ACC112 (cell line): ENCODE data around the gene CCK.

Experiments
- H2AFZ ChIP-seq: fragments of 200-600 bp; sonication (generic); one replicate; pipeline ENCODE4 v1.6.0; 2017; ENCODE audit warnings: antibody characterized with exemption, low read length; ENCODE audit not compliant: unreplicated experiment
- H3K27ac ChIP-seq: fragments of 200-600 bp; sonication (generic); 2 replicates; pipeline ENCODE4 v1.5.1; 2014; ENCODE audit warnings: low read depth, mild to moderate bottlenecking, antibody characterized with exemption, low read length, moderate library complexity
- H3K27me3 ChIP-seq: fragments of 200-600 bp; sonication (generic); 2 replicates; pipeline ENCODE4 v1.6.1; 2014; ENCODE audit warnings: mild to moderate bottlenecking, antibody characterized with exemption, low read length, moderate library complexity, mixed read lengths; ENCODE audit not compliant: insufficient read depth
- H3K36me3 ChIP-seq: fragments of 200-600 bp; sonication (generic); 2 replicates; pipeline ENCODE4 v1.6.1; 2016; ENCODE audit warnings: mild to moderate bottlenecking, antibody characterized with exemption, low read length, moderate library complexity, mixed read lengths; ENCODE audit not compliant: insufficient read depth
- H3K4me1 ChIP-seq: fragments of 200-600 bp; sonication (generic); one replicate; pipeline ENCODE4 v1.6.1; 2016; ENCODE audit warnings: low read length, mixed read lengths; ENCODE audit not compliant: insufficient read depth, unreplicated experiment, control insufficient read depth
- H3K4me3 ChIP-seq: fragments of 200-600 bp; sonication (generic); 2 replicates; pipeline ENCODE4 v1.5.1; 2014; ENCODE audit warnings: mild to moderate bottlenecking, low read depth, low read length
- H3K79me2 ChIP-seq: fragments of 200-600 bp; sonication (generic); one replicate; pipeline ENCODE4 v1.6.0; 2016; ENCODE audit warnings: low read length; ENCODE audit not compliant: control insufficient read depth, unreplicated experiment, insufficient read depth

The CCK gene

DNA sequence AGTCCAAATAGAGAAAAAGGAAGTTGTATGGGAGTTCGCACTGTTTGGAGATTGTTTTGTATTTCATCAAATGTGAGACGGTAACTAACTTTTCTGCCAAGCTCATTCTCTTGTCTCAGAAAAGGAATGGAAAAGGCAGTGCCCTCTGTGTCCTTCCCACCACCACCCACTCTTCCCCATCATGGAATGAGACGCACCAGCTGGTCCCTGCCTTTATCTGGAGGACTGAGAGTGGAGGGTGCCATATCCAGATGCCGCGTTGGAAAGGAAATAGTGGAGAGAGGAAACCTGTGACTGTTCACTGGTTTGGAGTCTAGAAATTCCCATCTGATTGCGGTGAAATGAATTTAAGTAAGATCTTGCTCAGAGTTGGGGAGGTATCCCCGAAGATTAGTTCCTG is 3.7 kb upstream of the CCK start:
- Histone ChIP-seq H3K4me1 (no peaks in the 10 kb centered on the region), H3K27me3 (peaks cover 84% of the 10 kb centered on the region), H3K27ac (no peak overlapping the region), H2AFZ (no peak overlapping the region), H3K36me3 (no peaks in the 10 kb centered on the region), H3K4me3 (no peak overlapping the region), H3K79me2 (no peaks in the 10 kb centered on the region)

GRCh38 chr3:42267878-42268277 is 1.9 kb upstream of the CCK start:
- peaks cover 4% of the 10 kb centered on the region for H3K4me1 ChIP-seq
- no peaks in the 10 kb centered on the region for H3K36me3 ChIP-seq
- H3K4me3 ChIP-seq: no peak overlapping the region
- no peak overlapping the region for H3K27ac ChIP-seq
- no peaks in the 10 kb centered on the region for H3K79me2 ChIP-seq
- peaks cover 96% of the 10 kb centered on the region for H3K27me3 ChIP-seq
- H2AFZ ChIP-seq: no peak overlapping the region

GRCh38 chr3:42265059-42265991 is 660 bp downstream of the CCK start:
- Histone ChIP-seq H3K79me2 (no peaks in the 10 kb centered on the region), H3K4me3 (peak overlapping the region; percentile 47; the same call in 1 of the 2 replicates), H3K27ac (no peak overlapping the region), H3K4me1 (peaks cover 6% of the 10 kb centered on the region), H3K27me3 (peaks cover 87% of the 10 kb centered on the region), H3K36me3 (no peaks in the 10 kb centered on the region), H2AFZ (no peak overlapping the region)

DNA sequence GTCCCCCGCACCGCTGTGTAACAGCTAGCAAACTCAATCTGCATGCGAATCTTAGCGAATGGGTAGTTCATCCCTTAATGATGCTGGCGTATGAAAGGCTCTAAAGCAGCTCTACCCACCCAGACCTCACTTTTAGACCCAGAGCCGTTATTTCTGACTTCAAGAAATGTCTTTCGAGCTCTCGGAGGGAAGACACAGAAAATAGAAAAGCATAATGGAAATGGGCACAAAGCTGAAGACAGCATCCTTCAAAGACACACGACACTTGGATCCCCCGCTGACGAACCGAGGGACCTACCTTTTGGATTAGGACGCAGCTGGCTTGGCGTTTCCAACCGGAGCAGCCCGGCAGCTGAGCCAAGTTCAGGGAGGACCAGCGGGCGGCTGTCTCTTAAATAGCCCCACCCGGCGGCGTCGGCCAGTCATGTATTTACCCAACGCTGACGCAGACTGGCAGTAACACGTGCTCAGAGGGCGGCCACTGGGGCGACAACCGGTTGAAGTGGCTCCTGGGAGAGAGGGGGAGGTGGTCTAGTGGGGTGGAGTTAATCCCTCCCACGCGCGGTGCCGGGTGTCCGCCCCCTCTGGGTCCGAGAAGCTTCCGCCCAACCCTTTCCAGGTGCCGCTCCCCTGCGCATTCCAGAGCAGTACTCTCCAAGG is 1.5 kb downstream of the CCK start:
- H3K4me1 ChIP-seq: peaks cover 6% of the 10 kb centered on the region
- no peaks in the 10 kb centered on the region for H3K79me2 ChIP-seq
- no peaks in the 10 kb centered on the region for H3K36me3 ChIP-seq
- no peak overlapping the region for H3K27ac ChIP-seq
- peak overlapping the region; percentile 47; the same call in 1 of the 2 replicates for H3K4me3 ChIP-seq
- peaks cover 85% of the 10 kb centered on the region for H3K27me3 ChIP-seq
- no peak overlapping the region for H2AFZ ChIP-seq

DNA sequence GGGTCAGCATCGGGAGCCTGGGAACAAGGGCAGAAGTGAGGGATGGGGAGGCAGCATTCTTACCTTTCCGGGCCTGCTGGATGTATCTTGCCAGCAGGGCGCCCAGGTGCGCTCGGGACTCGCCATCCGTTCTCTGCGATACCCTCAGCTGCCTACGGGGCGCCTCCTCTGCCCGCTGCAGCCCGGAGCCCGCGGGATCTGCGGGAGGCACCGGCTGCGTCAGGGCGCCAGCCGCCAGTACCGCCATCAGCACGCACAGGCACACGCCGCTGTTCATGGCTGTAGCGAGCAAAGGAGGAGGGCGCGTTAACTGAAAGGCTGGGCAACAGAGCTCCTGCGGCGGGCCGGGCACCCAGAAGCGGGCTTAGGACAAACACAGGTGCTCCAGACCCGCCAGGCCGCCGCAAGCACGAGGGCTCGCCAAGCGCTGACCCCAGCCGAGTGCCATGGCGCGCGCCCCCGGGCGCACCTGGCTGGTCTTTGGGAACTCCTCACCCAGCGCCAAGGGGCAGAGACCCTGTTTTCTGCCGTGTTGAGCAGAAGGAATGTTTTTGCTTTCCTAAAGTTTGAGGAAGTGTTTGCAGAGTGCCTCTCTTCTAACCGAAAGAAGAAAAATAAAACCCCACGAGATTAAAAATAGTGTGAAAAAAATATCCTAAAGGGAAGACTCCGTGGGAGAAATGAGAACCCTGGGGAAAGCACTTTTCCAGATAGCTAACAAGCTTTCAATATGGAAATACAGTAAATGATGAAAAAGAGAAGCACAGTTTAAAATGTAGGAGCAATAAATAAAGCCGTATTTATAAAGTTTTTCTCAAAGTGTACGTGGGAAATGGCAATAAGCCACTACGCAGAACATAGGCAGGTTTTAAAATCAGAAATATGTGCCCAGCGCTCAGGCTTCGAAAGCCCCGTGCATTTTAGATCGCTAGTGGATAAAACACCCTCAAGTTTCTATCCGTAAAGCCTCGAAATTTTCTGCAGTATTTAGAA is 2.3 kb downstream of the CCK start:
- peaks cover 6% of the 10 kb centered on the region for H3K4me1 ChIP-seq
- H2AFZ ChIP-seq: no peak overlapping the region
- peaks cover 76% of the 10 kb centered on the region for H3K27me3 ChIP-seq
- H3K79me2 ChIP-seq: no peaks in the 10 kb centered on the region
- H3K27ac ChIP-seq: no peak overlapping the region
- H3K36me3 ChIP-seq: no peaks in the 10 kb centered on the region
- H3K4me3 ChIP-seq: peak overlapping the region; percentile 38; the same call in 1 of the 2 replicates

DNA sequence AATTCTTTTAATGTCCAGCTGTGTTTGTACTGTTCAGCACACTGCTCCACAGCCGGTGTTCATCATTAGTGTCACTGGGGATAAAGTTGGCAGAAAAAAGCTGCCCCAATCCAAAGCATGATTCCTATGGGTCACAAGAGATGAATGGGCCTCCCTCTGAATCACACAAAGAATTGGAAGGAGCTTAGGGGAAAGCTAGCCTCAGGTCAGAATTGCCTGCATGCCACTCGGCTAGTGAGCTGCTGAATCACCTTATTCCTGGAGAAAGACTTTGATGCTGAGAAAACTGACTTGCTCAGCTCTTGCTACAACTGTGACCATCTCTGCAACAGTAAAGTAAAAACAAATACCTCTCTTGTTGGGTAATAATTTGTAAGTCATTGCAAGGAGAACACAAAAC is 3.5 kb downstream of the CCK start:
- H2AFZ ChIP-seq: no peak overlapping the region
- H3K79me2 ChIP-seq: no peaks in the 10 kb centered on the region
- H3K4me1 ChIP-seq: peaks cover 6% of the 10 kb centered on the region
- H3K4me3 ChIP-seq: no peak overlapping the region
- no peak overlapping the region for H3K27ac ChIP-seq
- H3K27me3 ChIP-seq: peaks cover 68% of the 10 kb centered on the region
- no peaks in the 10 kb centered on the region for H3K36me3 ChIP-seq

DNA sequence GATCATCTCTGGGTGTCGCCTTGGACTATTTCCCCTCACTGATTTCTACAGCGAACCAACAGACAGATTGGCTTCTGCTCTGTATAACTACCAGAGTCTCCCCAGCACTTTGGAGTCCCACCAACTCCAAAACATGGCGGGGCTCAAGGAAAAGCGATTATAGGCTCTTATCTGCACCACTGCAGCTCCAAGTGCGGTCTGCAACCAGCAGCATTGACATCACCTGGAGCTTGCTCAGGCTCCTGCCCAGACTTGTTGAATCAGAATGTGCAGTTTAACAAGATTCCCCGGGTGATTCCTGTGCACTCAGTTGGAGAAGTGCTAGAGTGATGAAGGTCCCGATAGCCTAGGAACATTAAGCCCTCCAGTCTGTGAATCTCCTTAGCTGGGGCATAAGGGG is 9.0 kb downstream of the CCK start:
- Histone ChIP-seq H3K79me2 (no peaks in the 10 kb centered on the region), H3K4me3 (no peak overlapping the region), H3K27me3 (peaks cover 23% of the 10 kb centered on the region), H3K4me1 (peaks cover 20% of the 10 kb centered on the region), H2AFZ (no peak overlapping the region), H3K36me3 (no peaks in the 10 kb centered on the region), H3K27ac (no peak overlapping the region)

DNA sequence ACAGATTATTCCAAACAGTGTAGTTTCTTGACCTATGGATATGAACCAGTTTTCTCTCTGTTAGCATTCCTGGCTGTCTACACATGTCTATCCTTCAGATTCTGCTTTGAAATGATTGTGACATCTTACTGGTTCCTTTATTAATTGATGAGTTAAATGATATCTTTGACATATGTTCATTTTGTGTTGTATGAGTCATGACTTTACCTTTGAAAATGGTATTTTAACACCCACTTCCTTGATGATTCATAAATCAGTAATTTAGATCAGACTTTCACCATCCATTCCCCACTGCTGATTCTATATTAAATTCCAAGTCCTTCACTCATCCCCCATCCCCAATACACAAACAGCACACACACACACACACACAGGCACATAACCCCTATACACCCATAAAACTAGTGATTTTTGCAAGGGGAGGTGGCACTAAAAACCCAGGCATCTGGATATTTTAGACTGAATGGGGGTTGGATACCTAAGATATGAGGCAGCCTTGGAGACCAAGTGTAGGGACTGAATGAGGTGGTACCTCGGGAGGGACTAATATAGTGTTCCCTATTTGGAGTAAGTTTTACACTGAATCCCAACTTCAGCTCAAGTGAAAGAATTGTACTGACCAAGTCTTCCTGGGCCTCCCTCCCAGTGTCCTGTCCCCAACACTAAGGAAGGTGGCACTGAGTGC is 9.7 kb downstream of the CCK start:
- H3K79me2 ChIP-seq: no peaks in the 10 kb centered on the region
- H3K36me3 ChIP-seq: no peaks in the 10 kb centered on the region
- H3K27ac ChIP-seq: no peak overlapping the region
- peak overlapping the region; percentile 5; the same call in 1 of the 2 replicates for H3K4me3 ChIP-seq
- H3K4me1 ChIP-seq: peaks cover 20% of the 10 kb centered on the region
- H3K27me3 ChIP-seq: peaks cover 22% of the 10 kb centered on the region
- H2AFZ ChIP-seq: no peak overlapping the region

DNA sequence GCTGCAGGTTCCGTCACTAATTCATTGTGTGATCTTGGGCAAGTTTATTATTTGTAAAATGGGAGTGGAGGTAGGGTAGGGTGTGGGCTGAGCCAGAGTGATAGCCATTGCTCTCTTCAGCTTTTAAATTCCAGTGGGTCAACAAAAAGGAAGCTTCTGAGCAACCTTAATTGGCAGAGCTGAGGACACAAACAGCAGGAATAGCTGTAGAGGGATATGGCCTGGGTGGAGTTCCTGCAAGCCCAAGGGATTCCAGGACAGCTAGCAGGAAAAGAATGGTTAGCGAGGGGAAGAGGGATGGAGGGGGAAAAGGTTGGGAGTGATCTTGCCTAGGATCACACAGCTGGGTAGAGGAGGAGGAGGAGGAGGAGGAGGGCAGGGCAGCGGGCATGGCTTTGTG is 11.4 kb downstream of the CCK start:
- H3K27ac ChIP-seq: no peak overlapping the region
- no peaks in the 10 kb centered on the region for H3K36me3 ChIP-seq
- H3K4me3 ChIP-seq: no peak overlapping the region
- H2AFZ ChIP-seq: no peak overlapping the region
- H3K4me1 ChIP-seq: peaks cover 20% of the 10 kb centered on the region
- peaks cover 20% of the 10 kb centered on the region for H3K27me3 ChIP-seq
- H3K79me2 ChIP-seq: no peaks in the 10 kb centered on the region

DNA sequence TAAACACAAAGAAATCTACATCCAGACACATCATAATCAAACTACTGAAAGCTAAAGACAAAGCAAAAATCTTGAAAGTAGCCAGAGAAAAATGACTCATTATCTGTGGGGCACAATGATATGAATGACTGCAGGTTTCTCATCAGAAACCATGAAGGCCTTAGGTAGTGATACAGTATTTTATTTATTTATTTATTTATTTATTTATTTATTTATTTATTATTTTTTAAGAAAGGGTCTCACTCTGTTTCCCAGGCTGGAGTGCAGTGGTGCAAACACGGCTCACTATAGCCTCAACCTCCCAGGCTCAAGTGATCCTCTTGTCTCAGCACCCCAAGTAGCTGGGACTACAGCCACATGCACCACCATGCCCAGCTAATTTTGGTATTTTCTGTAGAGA is 15.2 kb downstream of the CCK start:
- H3K27ac ChIP-seq: no peak overlapping the region
- H3K4me3 ChIP-seq: no peak overlapping the region
- peaks cover 10% of the 10 kb centered on the region for H3K4me1 ChIP-seq
- no peaks in the 10 kb centered on the region for H3K36me3 ChIP-seq
- H3K79me2 ChIP-seq: no peaks in the 10 kb centered on the region
- H2AFZ ChIP-seq: no peak overlapping the region
- H3K27me3 ChIP-seq: peaks cover 42% of the 10 kb centered on the region
